Colonic mucosa (tissue), 4 donors: ENCODE data around the gene IRF2. TPM values are rescaled to one million over a fixed set of nuclear protein-coding genes. Genes with fewer than 3 reads are reported as not detected.
"Not testable (repeated sequence)": the region's sequence is repeated elsewhere in the genome, so short reads cannot be mapped to it uniquely, and the experiment has no call there.

ENCODE experiments used
- DNase-seq: peaks from one replicate; pipeline ENCODE4 v3.0.0-alpha.2; 2020
- H3K27ac ChIP-seq: fragments of 200-600 bp; one replicate; pipeline ENCODE4 v1.8.0; 2021
- H3K27me3 ChIP-seq: fragments of 200-600 bp; one replicate; pipeline ENCODE4 v1.8.0; 2021
- H3K36me3 ChIP-seq: fragments of 200-600 bp; one replicate; pipeline ENCODE4 v1.8.0; 2021
- H3K4me1 ChIP-seq: fragments of 200-600 bp; one replicate; pipeline ENCODE4 v1.8.0; 2021; ENCODE audit warnings: mild to moderate bottlenecking
- H3K4me3 ChIP-seq: fragments of 200-600 bp; one replicate; pipeline ENCODE4 v1.8.0; 2021
- H3K9ac ChIP-seq, 2 donors: one replicate each; pipeline ENCODE4 v1.7.0; 2013; ENCODE audit warnings: control low read depth in 2 of 2, low read depth in 2 of 2, low read length in 2 of 2
- H3K9me3 ChIP-seq: fragments of 200-600 bp; one replicate; pipeline ENCODE4 v1.8.0; 2021
- intact Hi-C: fragments of 100-400 bp; cut with DNase I; formaldehyde crosslinking; loops from one replicate; pipeline ENCODE4 v1.14.1; 2022
- total RNA-seq, 2 donors: library from RNA; stranded (reverse); fragmentation: NEBNext Ultra II Directional in 1 of 2; extraction: Animal tissue kit (Norgen Biotek cat#: 25700) in 1 of 2; gene quantifications; one replicate each; pipeline ENCODE4 v1.2.1, GENCODE V29; 2021
- TF ChIP-seq, protein P1 (sequence below): fragments of 200-600 bp; IDR thresholded peaks from one replicate; pipeline ENCODE4 v1.8.0; 2022; ENCODE audit warnings: antibody characterized with exemption, mild to moderate bottlenecking
- donor health status: healthy.
- donor health status: DM: no; HTN: no; CAD: no.
- donor health status: DM: no; HTN: no; CAD: no.

Gene IRF2
- total RNA-seq, 2 donors from 2014 or later, result 36.2 to 61.9 TPM

DNA sequence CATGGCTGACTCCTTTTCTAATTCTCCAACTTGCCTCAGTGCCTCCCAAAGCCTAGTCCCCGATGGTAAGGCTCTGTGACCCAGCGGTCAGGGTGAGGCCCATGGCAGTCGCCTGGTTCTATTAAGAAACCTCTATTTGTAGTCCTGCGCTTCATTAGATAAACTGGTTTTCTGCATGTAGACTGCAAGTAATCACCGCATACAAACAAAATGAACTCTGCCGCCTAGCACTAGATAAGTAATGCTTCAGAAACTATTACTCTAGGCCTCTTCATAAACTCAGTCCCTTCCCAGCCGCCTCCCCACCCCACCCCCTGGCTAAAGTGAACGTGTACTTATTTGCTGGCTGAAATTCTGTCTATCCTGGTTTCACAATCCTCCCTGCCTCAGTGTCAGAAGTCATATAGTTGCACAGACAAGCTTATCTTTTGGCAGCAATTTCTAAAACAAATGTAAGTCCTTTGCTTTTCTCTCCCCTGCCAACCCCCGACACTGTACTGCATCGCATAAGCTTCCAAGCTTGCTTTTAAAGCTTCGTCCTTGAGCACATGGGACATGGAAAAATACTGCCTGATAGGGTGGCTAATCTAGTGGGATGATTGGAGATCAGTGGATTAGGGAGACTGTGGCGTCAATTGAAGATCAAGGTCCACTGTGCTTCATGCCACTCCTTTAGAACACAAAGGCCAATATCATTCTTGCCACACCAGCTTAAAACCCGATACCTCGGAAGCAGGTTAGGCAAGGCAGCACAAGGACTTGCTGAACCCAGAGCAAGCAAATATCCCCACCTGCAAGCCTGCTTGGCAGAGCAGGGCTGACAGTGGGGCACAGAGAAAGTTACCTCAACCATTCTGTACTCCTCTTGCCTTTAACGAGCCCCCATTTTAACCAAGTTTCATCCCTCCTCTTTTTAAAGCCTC lies 125.8 kb downstream of the IRF2 start:
- Histone ChIP-seq H3K9me3 (no peaks in the 10 kb centered on the region), H3K9ac (peak overlapping the region in 1 of 2 donors; percentile 85), H3K4me1 (peaks cover 37% of the 10 kb centered on the region), H3K27ac (peak overlapping the region; percentile 94), H3K4me3 (no peak overlapping the region), H3K27me3 (no peaks in the 10 kb centered on the region), H3K36me3 (no peaks in the 10 kb centered on the region)
- TF ChIP-seq, protein P1, sequence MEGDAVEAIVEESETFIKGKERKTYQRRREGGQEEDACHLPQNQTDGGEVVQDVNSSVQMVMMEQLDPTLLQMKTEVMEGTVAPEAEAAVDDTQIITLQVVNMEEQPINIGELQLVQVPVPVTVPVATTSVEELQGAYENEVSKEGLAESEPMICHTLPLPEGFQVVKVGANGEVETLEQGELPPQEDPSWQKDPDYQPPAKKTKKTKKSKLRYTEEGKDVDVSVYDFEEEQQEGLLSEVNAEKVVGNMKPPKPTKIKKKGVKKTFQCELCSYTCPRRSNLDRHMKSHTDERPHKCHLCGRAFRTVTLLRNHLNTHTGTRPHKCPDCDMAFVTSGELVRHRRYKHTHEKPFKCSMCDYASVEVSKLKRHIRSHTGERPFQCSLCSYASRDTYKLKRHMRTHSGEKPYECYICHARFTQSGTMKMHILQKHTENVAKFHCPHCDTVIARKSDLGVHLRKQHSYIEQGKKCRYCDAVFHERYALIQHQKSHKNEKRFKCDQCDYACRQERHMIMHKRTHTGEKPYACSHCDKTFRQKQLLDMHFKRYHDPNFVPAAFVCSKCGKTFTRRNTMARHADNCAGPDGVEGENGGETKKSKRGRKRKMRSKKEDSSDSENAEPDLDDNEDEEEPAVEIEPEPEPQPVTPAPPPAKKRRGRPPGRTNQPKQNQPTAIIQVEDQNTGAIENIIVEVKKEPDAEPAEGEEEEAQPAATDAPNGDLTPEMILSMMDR, result no peak
- intact Hi-C loops, result loop anchor here (5.0 kb wide), 1 partner anchor 34 kb away; no protein-coding TSS in a partner anchor
- DNase-seq, result peak; percentile 88

DNA sequence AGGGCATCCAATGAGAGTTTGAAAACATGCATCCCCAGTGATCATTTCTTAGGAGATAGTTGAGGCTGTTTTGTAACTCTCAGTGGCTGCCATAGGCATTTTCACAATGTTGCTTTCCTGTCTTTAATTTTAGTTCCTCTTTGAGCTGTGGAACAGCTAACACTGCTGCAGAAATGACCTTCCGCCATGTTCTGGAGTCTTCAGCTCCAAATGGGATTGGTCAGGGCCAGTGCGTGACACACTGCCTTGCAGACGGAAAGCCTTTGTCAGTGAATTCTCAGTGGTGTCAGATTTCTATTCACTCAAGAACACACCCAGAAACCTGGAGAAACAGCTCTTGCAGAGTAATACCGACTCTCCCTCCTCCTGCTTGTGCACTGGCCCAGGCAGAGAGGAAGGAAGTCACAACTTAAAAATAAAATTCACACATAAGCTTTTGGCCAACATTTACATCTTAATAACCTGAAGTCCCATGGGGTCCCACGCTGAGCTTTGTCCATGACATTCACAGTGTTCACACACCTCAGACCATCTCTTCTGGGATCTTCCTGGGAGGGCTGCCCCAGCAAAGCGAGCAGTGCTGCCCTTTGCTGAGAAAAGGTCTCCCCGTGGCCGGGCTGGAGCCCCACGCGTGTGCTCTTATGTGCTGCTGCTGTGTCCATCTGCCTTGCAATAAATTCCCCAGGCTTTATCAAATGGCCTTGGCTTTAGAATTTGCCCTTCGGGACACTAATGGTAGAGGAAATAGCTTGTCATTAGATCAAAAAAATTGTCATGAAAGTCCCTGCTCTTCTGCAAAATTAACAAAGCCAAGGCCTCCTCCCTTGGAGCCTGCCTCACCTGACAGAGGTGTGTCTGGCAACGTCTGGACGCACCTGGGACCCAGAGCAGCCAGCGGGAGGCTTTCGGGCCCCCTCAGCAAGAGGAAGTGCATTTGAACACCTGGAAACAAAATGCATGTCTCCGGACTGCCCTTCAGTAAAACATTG lies 126.8 kb downstream of the IRF2 start:
- H3K27ac ChIP-seq, result peak overlapping the region; percentile 94
- no peaks in the 10 kb centered on the region for H3K27me3 ChIP-seq
- H3K4me1 ChIP-seq, result peaks cover 37% of the 10 kb centered on the region
- intact Hi-C loops, result loop anchor here (5.0 kb wide), 1 partner anchor 35 kb away; no protein-coding TSS in a partner anchor
- TF ChIP-seq, protein P1, result no peak
- peak; percentile 77 for DNase-seq
- no peaks in the 10 kb centered on the region for H3K9me3 ChIP-seq
- H3K4me3 ChIP-seq, result no peak overlapping the region
- H3K9ac ChIP-seq, result peak overlapping the region; percentile 67 to 85
- no peaks in the 10 kb centered on the region for H3K36me3 ChIP-seq

DNA sequence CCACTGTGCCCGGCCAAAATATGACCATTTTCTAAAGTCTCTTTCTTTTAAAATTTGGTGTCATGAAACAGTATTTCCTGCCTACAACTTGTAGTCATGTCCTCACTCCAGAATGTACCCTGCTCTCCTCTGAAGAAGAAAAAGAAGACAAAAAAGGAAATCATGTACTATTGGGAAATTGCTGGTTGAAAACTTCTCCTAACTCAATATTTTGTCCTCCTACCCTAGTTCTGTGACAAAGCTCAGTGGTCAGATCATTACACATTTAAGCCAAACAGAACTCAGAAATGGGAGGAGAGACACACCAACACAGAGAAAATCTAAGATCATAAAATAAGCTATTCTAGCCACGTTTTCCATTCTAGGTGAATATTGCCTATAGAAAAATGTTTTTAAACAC lies 127.7 kb downstream of the IRF2 start:
- H3K9me3 ChIP-seq, result no peaks in the 10 kb centered on the region
- H3K27me3 ChIP-seq, result no peaks in the 10 kb centered on the region
- H3K4me1 ChIP-seq, result peaks cover 37% of the 10 kb centered on the region
- no peak for DNase-seq
- TF ChIP-seq, protein P1, result no peak
- H3K36me3 ChIP-seq, result no peaks in the 10 kb centered on the region
- intact Hi-C loops, result loop anchor here (5.0 kb wide), 1 partner anchor 36 kb away; no protein-coding TSS in a partner anchor
- H3K4me3 ChIP-seq, result no peak overlapping the region
- peak overlapping the region in 1 of 2 donors; percentile 85 for H3K9ac ChIP-seq
- peak overlapping the region; percentile 94 for H3K27ac ChIP-seq

DNA sequence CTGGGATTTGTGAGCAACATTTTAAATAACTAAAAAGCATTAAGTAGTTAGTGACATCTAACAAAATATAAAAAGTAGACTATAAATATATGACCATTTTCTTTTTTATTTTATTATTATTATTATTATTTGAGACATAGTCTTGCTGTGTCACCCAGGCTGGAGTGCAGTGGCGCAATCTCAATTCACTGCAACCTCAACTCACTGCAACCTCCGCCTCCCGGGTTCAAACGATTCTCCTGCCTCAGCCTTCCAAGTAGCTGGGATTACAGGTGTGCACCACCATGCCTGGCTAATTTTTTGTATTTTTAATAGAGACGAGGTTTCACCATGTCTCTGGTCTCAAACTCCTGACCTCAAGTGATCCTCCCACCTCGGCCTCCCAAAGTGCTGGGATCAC lies 128.1 kb downstream of the IRF2 start:
- Histone ChIP-seq H3K27ac (peak overlapping the region; percentile 94), H3K4me1 (peaks cover 37% of the 10 kb centered on the region)
- not testable (repeated sequence) for H3K4me3 ChIP-seq, H3K27me3 ChIP-seq, H3K9me3 ChIP-seq, H3K36me3 ChIP-seq, H3K9ac ChIP-seq, DNase-seq
- intact Hi-C loops, result loop anchor here (5.0 kb wide), 1 partner anchor 36 kb away; no protein-coding TSS in a partner anchor

DNA sequence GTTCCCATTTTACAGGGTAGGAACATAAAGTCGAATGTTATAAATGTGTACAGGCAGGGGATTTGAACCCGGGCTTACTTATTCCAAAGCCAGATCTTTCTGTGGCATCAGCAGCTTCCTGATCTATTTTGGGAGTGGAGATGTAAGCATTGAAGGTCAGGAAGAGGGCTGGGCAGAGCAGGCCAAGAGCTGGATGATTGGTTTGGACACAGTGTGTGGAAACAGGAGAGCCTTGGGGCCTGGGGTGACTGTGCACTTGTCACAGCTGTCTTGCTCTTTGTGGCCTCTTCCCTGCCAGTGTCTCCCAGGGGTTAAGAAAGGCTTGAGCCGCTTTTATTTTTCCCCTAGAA lies 128.8 kb downstream of the IRF2 start:
- TF ChIP-seq, protein P1, result no peak
- Histone ChIP-seq H3K4me1 (peaks cover 37% of the 10 kb centered on the region), H3K27ac (peak overlapping the region; percentile 94), H3K27me3 (no peaks in the 10 kb centered on the region), H3K9me3 (no peaks in the 10 kb centered on the region), H3K4me3 (no peak overlapping the region), H3K9ac (peak overlapping the region in 1 of 2 donors; percentile 49), H3K36me3 (no peaks in the 10 kb centered on the region)
- peak; percentile 32 for DNase-seq
- intact Hi-C loops, result loop anchor here (5.0 kb wide), 1 partner anchor 37 kb away; no protein-coding TSS in a partner anchor
